Thymus (tissue), 11 donors: ENCODE results near the gene B4GALT5. TPM values are rescaled to one million over a fixed set of nuclear protein-coding genes. Genes with fewer than 3 reads are reported as not detected.

Source experiments
- DNase-seq, 9 donors: peaks; one replicate each; pipeline ENCODE4 v3.0.0-alpha.2; 2013; ENCODE audit warnings: low spot score in 9 of 9, low read depth in 6 of 9, missing footprints in 1 of 9
- H3K27ac ChIP-seq, 2 donors: one replicate each; pipeline ENCODE4 v1.5.1; 2013; ENCODE audit warnings: control low read depth in 1 of 2, low read depth in 1 of 2, low read length in 1 of 2, mild to moderate bottlenecking in 1 of 2, moderate library complexity in 1 of 2
- H3K27me3 ChIP-seq, 2 donors: one replicate each; pipeline ENCODE4 v1.5.1; 2013; ENCODE audit warnings: low read length in 1 of 2; ENCODE audit not compliant: control insufficient read depth in 2 of 2, insufficient read depth in 1 of 2
- H3K36me3 ChIP-seq, 2 donors: one replicate each; pipeline ENCODE4 v1.5.1; 2013; ENCODE audit warnings: low read length in 1 of 2, mild to moderate bottlenecking in 1 of 2, moderate library complexity in 1 of 2; ENCODE audit not compliant: control insufficient read depth in 2 of 2, insufficient read depth in 2 of 2
- H3K4me1 ChIP-seq, 2 donors: one replicate each; pipeline ENCODE4 v1.5.1; 2013; ENCODE audit warnings: low read length in 2 of 2; ENCODE audit not compliant: control insufficient read depth in 2 of 2, insufficient read depth in 2 of 2
- H3K4me3 ChIP-seq, 2 donors: one replicate each; pipeline ENCODE4 v1.5.1; 2013; ENCODE audit warnings: low read length in 2 of 2, control low read depth in 1 of 2, mild to moderate bottlenecking in 1 of 2
- H3K9me3 ChIP-seq, 2 donors: one replicate each; pipeline ENCODE4 v1.5.1; 2013; ENCODE audit warnings: low read length in 1 of 2, mild to moderate bottlenecking in 1 of 2; ENCODE audit not compliant: control insufficient read depth in 2 of 2, insufficient read depth in 1 of 2
- WGBS: extraction: QIAGEN DNeasy Blood & Tissue Kit; methylation state at CpG from one replicate; pipeline ENCODE4 v1.1.7; 2013; 5-methylcytosine and 5-hydroxymethylcytosine counted together
- polyA plus RNA-seq: library from polyadenylated mRNA; stranded (reverse); fragments of 200-250 nt; gene quantifications from one replicate; pipeline ENCODE4 v1.2.3, GENCODE V29; 2013
- total RNA-seq: library from RNA; stranded (reverse); fragments of 120-200 nt; gene quantifications from one replicate; pipeline ENCODE4 v1.2.4, GENCODE V29; 2013
- donor health status: healthy.

B4GALT5 gene
- total and polyA plus RNA-seq, 2 donors, result 6.8 to 10.9 TPM

- Histone ChIP-seq H3K4me1 (no peaks in the 10 kb centered on the region), H3K4me3 (no peak overlapping the region), H3K9me3 (peaks cover 2 to 4% of the 10 kb centered on the region in 2 donors), H3K27me3 (peaks cover 0 to 12% of the 10 kb centered on the region in 2 donors), H3K36me3 (no peaks in the 10 kb centered on the region), H3K27ac (no peak overlapping the region)
- no peak for DNase-seq
- 82% methylated on average over 12 of the region's 12 CpGs for WGBS
Observed at GRCh38 chr20:49583669-49584417, 129.8 kb downstream of the B4GALT5 start.

GRCh38 chr20:49583343-49583668 is 130.4 kb downstream of the B4GALT5 start:
- no peak overlapping the region for H3K27ac ChIP-seq
- no peaks in the 10 kb centered on the region for H3K4me1 ChIP-seq
- H3K4me3 ChIP-seq, result no peak overlapping the region
- no peaks in the 10 kb centered on the region for H3K36me3 ChIP-seq
- peaks cover 2 to 4% of the 10 kb centered on the region in 2 donors for H3K9me3 ChIP-seq
- 94% methylated on average over 4 of the region's 4 CpGs for WGBS
- no peak for DNase-seq
- H3K27me3 ChIP-seq, result peaks cover 0 to 15% of the 10 kb centered on the region in 2 donors

Other genes starting within 250 kb of the B4GALT5 start
- gene KCNB1, start 231.2 kb downstream of the B4GALT5 start, total RNA-seq, result 0.09 TPM
- gene KCNB1, start 231.2 kb downstream of the B4GALT5 start, polyA plus RNA-seq, result 0.55 TPM
- gene PTGIS, start 145.7 kb downstream of the B4GALT5 start, total RNA-seq, result 0.76 TPM
- 3.3 TPM for gene PTGIS, start 145.7 kb downstream of the B4GALT5 start, polyA plus RNA-seq
- 3.9 TPM for gene SLC9A8, start 99.0 kb upstream of the B4GALT5 start, total RNA-seq
- 14.1 TPM for gene SLC9A8, start 99.0 kb upstream of the B4GALT5 start, polyA plus RNA-seq
- 1.7 TPM for gene SPATA2, start 201.7 kb upstream of the B4GALT5 start, total RNA-seq
- gene SPATA2, start 201.7 kb upstream of the B4GALT5 start, polyA plus RNA-seq, result 3.3 TPM
- gene RNF114, start 222.5 kb upstream of the B4GALT5 start, total RNA-seq, result 40.8 TPM
- gene RNF114, start 222.5 kb upstream of the B4GALT5 start, polyA plus RNA-seq, result 60.8 TPM